Neural cell (in vitro differentiated cells): ENCODE measurements around the gene SNAPC2. TPM values are rescaled to one million over a fixed set of nuclear protein-coding genes. Genes with fewer than 3 reads are reported as not detected.

Source experiments
- H2AFZ ChIP-seq: fragments of 200-600, 300-800 bp; sonication (generic), shearing (Covaris generic); 2 replicates; pipeline ENCODE4 v1.6.0; 2014; ENCODE audit warnings: low read depth, mild to moderate bottlenecking, antibody characterized with exemption, low read length, moderate library complexity
- H3F3A ChIP-seq: fragments of 200-600 bp; shearing (Covaris generic); 2 replicates; pipeline ENCODE4 v1.6.1; 2016; ENCODE audit warnings: mild to moderate bottlenecking, moderate library complexity, mixed read lengths, antibody characterized with exemption, low read length; ENCODE audit not compliant: insufficient read depth, poor library complexity, severe bottlenecking
- H3K27ac ChIP-seq: fragments of 200-600, 300-800 bp; sonication (generic), shearing (Covaris generic); 2 replicates; pipeline ENCODE4 v1.5.1; 2014; ENCODE audit warnings: mild to moderate bottlenecking, low read length, moderate library complexity
- H3K27me3 ChIP-seq: fragments of 300-800, 200-600 bp; sonication (generic), shearing (Covaris generic); 2 replicates; pipeline ENCODE4 v1.6.0; 2014; ENCODE audit warnings: mild to moderate bottlenecking, low read depth, low read length, moderate library complexity; ENCODE audit not compliant: insufficient read depth
- H3K36me3 ChIP-seq: fragments of 300-800, 200-600 bp; sonication (generic), shearing (Covaris generic); 2 replicates; pipeline ENCODE4 v1.5.1; 2014; ENCODE audit warnings: mild to moderate bottlenecking, antibody characterized with exemption, low read length, moderate library complexity; ENCODE audit not compliant: insufficient read depth
- H3K4me2 ChIP-seq: fragments of 300-800, 200-600 bp; sonication (generic), shearing (Covaris generic); 2 replicates; pipeline ENCODE4 v1.6.0; 2014; ENCODE audit warnings: mild to moderate bottlenecking, low read length
- H3K4me3 ChIP-seq: fragments of 300-800, 200-600 bp; sonication (generic), shearing (Covaris generic); 2 replicates; pipeline ENCODE4 v1.5.1; 2014; ENCODE audit warnings: mild to moderate bottlenecking, low read length, moderate library complexity
- H3K79me2 ChIP-seq: fragments of 200-600 bp; shearing (Covaris generic); replicated peaks from 2 replicates; pipeline ENCODE4 v1.6.0; 2014; ENCODE audit warnings: mild to moderate bottlenecking, low read length, moderate library complexity; ENCODE audit not compliant: insufficient read depth
- H3K9ac ChIP-seq: fragments of 300-800, 200-600 bp; sonication (generic), shearing (Covaris generic); 2 replicates; pipeline ENCODE4 v1.6.1; 2016; ENCODE audit warnings: mild to moderate bottlenecking, low read length, mixed read lengths
- H3K9me2 ChIP-seq: fragments of 200-600 bp; shearing (Covaris generic); 2 replicates; pipeline ENCODE4 v1.6.1; 2016; ENCODE audit warnings: mild to moderate bottlenecking, low read length, mixed read lengths; ENCODE audit not compliant: insufficient read depth
- H3K9me3 ChIP-seq: fragments of 200-600, 300-800 bp; sonication (generic), shearing (Covaris generic); 2 replicates; pipeline ENCODE4 v1.6.1; 2016; ENCODE audit warnings: mild to moderate bottlenecking, mixed run types, low read length, moderate library complexity, mixed read lengths
- H4K20me1 ChIP-seq: fragments of 200-600 bp; shearing (Covaris generic); 2 replicates; pipeline ENCODE4 v1.6.1; 2016; ENCODE audit warnings: mild to moderate bottlenecking, mixed run types; ENCODE audit not compliant: insufficient read depth
- EP300 ChIP-seq: fragments of 450-650 bp; conservative IDR thresholded peaks from 2 replicates; pipeline ENCODE4 v1.6.1; 2014; ENCODE audit warnings: antibody characterized with exemption, mild to moderate bottlenecking, moderate library complexity; ENCODE audit not compliant: poor library complexity, severe bottlenecking
- EZH2 ChIP-seq: fragments of 200-600, 300-800 bp; shearing (Covaris generic), sonication (generic); IDR thresholded peaks from 2 replicates; pipeline ENCODE4 v1.6.1; 2014; ENCODE audit warnings: antibody characterized with exemption, low read length, borderline replicate concordance, mild to moderate bottlenecking; ENCODE audit not compliant: insufficient read depth, poor library complexity, severe bottlenecking
- MXI1 ChIP-seq: fragments of 450-650 bp; conservative IDR thresholded peaks from 2 replicates; pipeline ENCODE4 v1.6.1; 2014; ENCODE audit warnings: antibody characterized with exemption, mild to moderate bottlenecking; ENCODE audit not compliant: poor library complexity, severe bottlenecking
- POLR2AphosphoS5 ChIP-seq: IDR thresholded peaks from 2 replicates; pipeline ENCODE4 v1.6.1; 2012
- RAD21 ChIP-seq: fragments of 450-650 bp; conservative IDR thresholded peaks from 2 replicates; pipeline ENCODE4 v1.6.1; 2014; ENCODE audit warnings: antibody characterized with exemption, mild to moderate bottlenecking, moderate library complexity
- SMC3 ChIP-seq: fragments of 450-650 bp; conservative IDR thresholded peaks from 2 replicates; pipeline ENCODE4 v1.6.1; 2014; ENCODE audit warnings: antibody characterized with exemption, mild to moderate bottlenecking, moderate library complexity; ENCODE audit not compliant: poor library complexity
- TAF1 ChIP-seq: IDR thresholded peaks from 2 replicates; pipeline ENCODE4 v1.6.1; 2012; ENCODE audit warnings: low read depth
- polyA plus RNA-seq: library from polyadenylated mRNA; depleted of rRNA; stranded (reverse); fragments of >200 nt; gene quantifications from 2 replicates; pipeline ENCODE4 v1.2.3, GENCODE V29; 2014
- TF ChIP-seq, protein P1 (sequence below): fragments of 450-650 bp; IDR thresholded peaks from 2 replicates; pipeline ENCODE4 v1.5.1; 2014; ENCODE audit warnings: antibody characterized with exemption, mild to moderate bottlenecking, moderate library complexity; ENCODE audit not compliant: poor library complexity, severe bottlenecking
- TF ChIP-seq, protein P2 (sequence below): IDR thresholded peaks from 2 replicates; pipeline ENCODE4 v1.6.1; 2012; ENCODE audit warnings: borderline replicate concordance

SNAPC2 gene
- polyA plus RNA-seq, 1 donor from 2014 or later: 12.8 TPM

DNA sequence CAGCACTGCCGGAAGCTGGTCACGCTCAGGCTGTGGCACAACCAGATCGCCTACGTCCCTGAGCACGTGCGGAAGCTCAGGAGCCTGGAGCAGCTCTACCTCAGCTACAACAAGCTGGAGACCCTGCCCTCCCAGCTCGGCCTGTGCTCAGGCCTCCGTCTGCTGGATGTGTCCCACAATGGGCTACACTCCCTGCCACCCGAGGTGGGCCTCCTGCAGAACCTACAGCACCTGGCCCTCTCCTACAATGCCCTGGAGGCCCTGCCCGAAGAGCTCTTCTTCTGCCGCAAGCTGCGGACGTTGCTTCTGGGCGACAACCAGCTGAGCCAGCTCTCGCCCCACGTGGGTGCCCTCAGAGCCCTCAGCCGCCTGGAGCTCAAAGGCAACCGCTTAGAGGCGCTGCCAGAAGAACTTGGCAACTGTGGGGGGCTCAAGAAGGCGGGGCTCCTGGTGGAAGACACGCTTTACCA, 19.7 kb upstream of the SNAPC2 start:
- H3K9ac ChIP-seq: no peak overlapping the region
- no peak overlapping the region for H2AFZ ChIP-seq
- H3K79me2 ChIP-seq: peaks cover 14% of the 10 kb centered on the region
- H3K9me3 ChIP-seq: no peaks in the 10 kb centered on the region
- H4K20me1 ChIP-seq: no peaks in the 10 kb centered on the region
- no peaks in the 10 kb centered on the region for H3K27me3 ChIP-seq
- no peaks in the 10 kb centered on the region for H3F3A ChIP-seq
- no peaks in the 10 kb centered on the region for H3K9me2 ChIP-seq
- H3K36me3 ChIP-seq: no peaks in the 10 kb centered on the region
- H3K4me2 ChIP-seq: no peak overlapping the region
- no peak overlapping the region for H3K27ac ChIP-seq
- TF ChIP-seq, protein P1, sequence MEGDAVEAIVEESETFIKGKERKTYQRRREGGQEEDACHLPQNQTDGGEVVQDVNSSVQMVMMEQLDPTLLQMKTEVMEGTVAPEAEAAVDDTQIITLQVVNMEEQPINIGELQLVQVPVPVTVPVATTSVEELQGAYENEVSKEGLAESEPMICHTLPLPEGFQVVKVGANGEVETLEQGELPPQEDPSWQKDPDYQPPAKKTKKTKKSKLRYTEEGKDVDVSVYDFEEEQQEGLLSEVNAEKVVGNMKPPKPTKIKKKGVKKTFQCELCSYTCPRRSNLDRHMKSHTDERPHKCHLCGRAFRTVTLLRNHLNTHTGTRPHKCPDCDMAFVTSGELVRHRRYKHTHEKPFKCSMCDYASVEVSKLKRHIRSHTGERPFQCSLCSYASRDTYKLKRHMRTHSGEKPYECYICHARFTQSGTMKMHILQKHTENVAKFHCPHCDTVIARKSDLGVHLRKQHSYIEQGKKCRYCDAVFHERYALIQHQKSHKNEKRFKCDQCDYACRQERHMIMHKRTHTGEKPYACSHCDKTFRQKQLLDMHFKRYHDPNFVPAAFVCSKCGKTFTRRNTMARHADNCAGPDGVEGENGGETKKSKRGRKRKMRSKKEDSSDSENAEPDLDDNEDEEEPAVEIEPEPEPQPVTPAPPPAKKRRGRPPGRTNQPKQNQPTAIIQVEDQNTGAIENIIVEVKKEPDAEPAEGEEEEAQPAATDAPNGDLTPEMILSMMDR: no peak
- TF ChIP-seq TAF1 (no peak), RAD21 (no peak)
- no peak overlapping the region for H3K4me3 ChIP-seq

DNA sequence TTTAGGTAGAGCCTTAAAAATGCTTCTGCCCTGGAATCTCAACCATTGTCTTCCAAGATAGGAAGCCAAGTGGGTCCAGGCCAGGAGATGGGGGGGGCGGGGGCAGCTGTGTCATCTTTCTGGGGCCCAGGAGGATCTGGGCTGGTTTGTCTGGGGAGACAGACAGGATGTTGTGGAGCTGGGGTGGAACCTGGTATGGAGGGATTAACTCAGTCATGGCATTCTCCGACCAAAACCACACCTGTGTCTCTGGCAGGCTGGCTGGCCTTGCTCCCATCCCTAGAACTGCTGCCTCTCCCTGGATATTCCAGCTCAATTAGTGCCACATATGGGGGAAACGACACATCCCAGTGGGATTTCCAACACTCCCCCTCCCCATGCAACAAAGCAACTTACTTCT, 19.2 kb upstream of the SNAPC2 start:
- H3K4me2 ChIP-seq: no peak overlapping the region
- H3K4me3 ChIP-seq: no peak overlapping the region
- H3F3A ChIP-seq: no peaks in the 10 kb centered on the region
- H3K9me3 ChIP-seq: no peaks in the 10 kb centered on the region
- no peak for TF ChIP-seq MXI1
- no peak for TF ChIP-seq EP300
- TF ChIP-seq RAD21: no peak
- no peak for TF ChIP-seq EZH2
- TF ChIP-seq, protein P2, sequence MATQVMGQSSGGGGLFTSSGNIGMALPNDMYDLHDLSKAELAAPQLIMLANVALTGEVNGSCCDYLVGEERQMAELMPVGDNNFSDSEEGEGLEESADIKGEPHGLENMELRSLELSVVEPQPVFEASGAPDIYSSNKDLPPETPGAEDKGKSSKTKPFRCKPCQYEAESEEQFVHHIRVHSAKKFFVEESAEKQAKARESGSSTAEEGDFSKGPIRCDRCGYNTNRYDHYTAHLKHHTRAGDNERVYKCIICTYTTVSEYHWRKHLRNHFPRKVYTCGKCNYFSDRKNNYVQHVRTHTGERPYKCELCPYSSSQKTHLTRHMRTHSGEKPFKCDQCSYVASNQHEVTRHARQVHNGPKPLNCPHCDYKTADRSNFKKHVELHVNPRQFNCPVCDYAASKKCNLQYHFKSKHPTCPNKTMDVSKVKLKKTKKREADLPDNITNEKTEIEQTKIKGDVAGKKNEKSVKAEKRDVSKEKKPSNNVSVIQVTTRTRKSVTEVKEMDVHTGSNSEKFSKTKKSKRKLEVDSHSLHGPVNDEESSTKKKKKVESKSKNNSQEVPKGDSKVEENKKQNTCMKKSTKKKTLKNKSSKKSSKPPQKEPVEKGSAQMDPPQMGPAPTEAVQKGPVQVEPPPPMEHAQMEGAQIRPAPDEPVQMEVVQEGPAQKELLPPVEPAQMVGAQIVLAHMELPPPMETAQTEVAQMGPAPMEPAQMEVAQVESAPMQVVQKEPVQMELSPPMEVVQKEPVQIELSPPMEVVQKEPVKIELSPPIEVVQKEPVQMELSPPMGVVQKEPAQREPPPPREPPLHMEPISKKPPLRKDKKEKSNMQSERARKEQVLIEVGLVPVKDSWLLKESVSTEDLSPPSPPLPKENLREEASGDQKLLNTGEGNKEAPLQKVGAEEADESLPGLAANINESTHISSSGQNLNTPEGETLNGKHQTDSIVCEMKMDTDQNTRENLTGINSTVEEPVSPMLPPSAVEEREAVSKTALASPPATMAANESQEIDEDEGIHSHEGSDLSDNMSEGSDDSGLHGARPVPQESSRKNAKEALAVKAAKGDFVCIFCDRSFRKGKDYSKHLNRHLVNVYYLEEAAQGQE: no peak
- TF ChIP-seq TAF1: no peak
- TF ChIP-seq SMC3: no peak
- TF ChIP-seq POLR2AphosphoS5: no peak
- TF ChIP-seq, protein P1: no peak
- no peaks in the 10 kb centered on the region for H4K20me1 ChIP-seq
- H3K9ac ChIP-seq: no peak overlapping the region
- H2AFZ ChIP-seq: no peak overlapping the region
- H3K9me2 ChIP-seq: no peaks in the 10 kb centered on the region
- peaks cover 19% of the 10 kb centered on the region for H3K79me2 ChIP-seq
- no peaks in the 10 kb centered on the region for H3K27me3 ChIP-seq
- no peak overlapping the region for H3K27ac ChIP-seq
- no peaks in the 10 kb centered on the region for H3K36me3 ChIP-seq
